Measurements from ENCODE around the gene BET1.

BET1 gene

GRCh38 chr7:93958216-93958615 is 45.9 kb downstream of the BET1 start:
- H3K4me2 ChIP-seq (ENCODE audit: insufficient read depth, low read length) = no peak overlapping the region
- no peak for TF ChIP-seq CTCF (IDR thresholded peaks at IDR 0.05; ENCODE audit: borderline replicate concordance, extremely low read depth, low read length, poor library complexity, severe bottlenecking)
- H3K9ac ChIP-seq (ENCODE audit: low read depth, low read length) = no peak overlapping the region
- no peaks in the 10 kb centered on the region for H3K27me3 ChIP-seq (ENCODE audit: insufficient read depth, low read length, poor library complexity)
- no peaks in the 10 kb centered on the region for H3K9me3 ChIP-seq (ENCODE audit: insufficient read depth, low read length, severe bottlenecking)
- no peaks in the 10 kb centered on the region for H3K4me1 ChIP-seq (ENCODE audit: insufficient read depth, low read length)
- no peak overlapping the region for H3K27ac ChIP-seq (ENCODE audit: low read length)
- H2AFZ ChIP-seq (ENCODE audit: low read depth, low read length) = no peak overlapping the region
- H3K79me2 ChIP-seq (ENCODE audit: insufficient read depth, low read length) = no peaks in the 10 kb centered on the region
- H3K36me3 ChIP-seq (ENCODE audit: insufficient read depth, low read length) = no peaks in the 10 kb centered on the region
- DNase-seq (no peak), ATAC-seq (ENCODE audit: insufficient read depth, low read depth) (no peak)
- no peaks in the 10 kb centered on the region for H4K20me1 ChIP-seq (ENCODE audit: insufficient read depth, low read length)
- no peak overlapping the region for H3K4me3 ChIP-seq (ENCODE audit: low read depth in 1 of 2, low read length in 2 of 2)

GRCh38 chr7:93957767-93958166 is 46.4 kb downstream of the BET1 start:
- Histone ChIP-seq H2AFZ (ENCODE audit: low read depth, low read length) (no peak overlapping the region), H3K4me2 (ENCODE audit: insufficient read depth, low read length) (no peak overlapping the region), H3K27ac (ENCODE audit: low read length) (no peak overlapping the region), H3K79me2 (ENCODE audit: insufficient read depth, low read length) (no peaks in the 10 kb centered on the region), H3K9me3 (ENCODE audit: insufficient read depth, low read length, severe bottlenecking) (no peaks in the 10 kb centered on the region), H3K27me3 (ENCODE audit: insufficient read depth, low read length, poor library complexity) (no peaks in the 10 kb centered on the region), H3K4me3 (ENCODE audit: low read depth in 1 of 2, low read length in 2 of 2) (no peak overlapping the region), H3K36me3 (ENCODE audit: insufficient read depth, low read length) (no peaks in the 10 kb centered on the region), H3K4me1 (ENCODE audit: insufficient read depth, low read length) (no peaks in the 10 kb centered on the region), H4K20me1 (ENCODE audit: insufficient read depth, low read length) (no peaks in the 10 kb centered on the region), H3K9ac (ENCODE audit: low read depth, low read length) (no peak overlapping the region)
- TF ChIP-seq CTCF (IDR thresholded peaks at IDR 0.05; ENCODE audit: borderline replicate concordance, extremely low read depth, low read length, poor library complexity, severe bottlenecking) (no peak), EZH2 (IDR thresholded peaks at IDR 0.05; ENCODE audit: borderline replicate concordance, low read depth, low read length, severe bottlenecking) (no peak)
- DNase-seq (no peak), ATAC-seq (ENCODE audit: insufficient read depth, low read depth) (no peak)

GRCh38 chr7:93955304-93955703 is 48.9 kb downstream of the BET1 start:
- DNase-seq (no peak), ATAC-seq (ENCODE audit: insufficient read depth, low read depth) (no peak)
- Histone ChIP-seq H3K36me3 (ENCODE audit: insufficient read depth, low read length) (no peaks in the 10 kb centered on the region), H3K27me3 (ENCODE audit: insufficient read depth, low read length, poor library complexity) (no peaks in the 10 kb centered on the region), H3K4me2 (ENCODE audit: insufficient read depth, low read length) (no peak overlapping the region), H3K9me3 (ENCODE audit: insufficient read depth, low read length, severe bottlenecking) (no peaks in the 10 kb centered on the region), H3K79me2 (ENCODE audit: insufficient read depth, low read length) (no peaks in the 10 kb centered on the region), H4K20me1 (ENCODE audit: insufficient read depth, low read length) (no peaks in the 10 kb centered on the region), H3K27ac (ENCODE audit: low read length) (no peak overlapping the region), H2AFZ (ENCODE audit: low read depth, low read length) (no peak overlapping the region), H3K9ac (ENCODE audit: low read depth, low read length) (no peak overlapping the region), H3K4me1 (ENCODE audit: insufficient read depth, low read length) (no peaks in the 10 kb centered on the region), H3K4me3 (ENCODE audit: low read depth in 1 of 2, low read length in 2 of 2) (no peak overlapping the region)
- TF ChIP-seq CTCF (IDR thresholded peaks at IDR 0.05; ENCODE audit: borderline replicate concordance, extremely low read depth, low read length, poor library complexity, severe bottlenecking) (no peak), EZH2 (IDR thresholded peaks at IDR 0.05; ENCODE audit: borderline replicate concordance, low read depth, low read length, severe bottlenecking) (no peak)

GRCh38 chr7:93949423-93949822 is 54.7 kb downstream of the BET1 start:
- Histone ChIP-seq H3K9me3 (ENCODE audit: insufficient read depth, low read length, severe bottlenecking) (no peaks in the 10 kb centered on the region), H2AFZ (ENCODE audit: low read depth, low read length) (no peak overlapping the region), H3K36me3 (ENCODE audit: insufficient read depth, low read length) (no peaks in the 10 kb centered on the region), H3K27me3 (ENCODE audit: insufficient read depth, low read length, poor library complexity) (no peaks in the 10 kb centered on the region), H3K79me2 (ENCODE audit: insufficient read depth, low read length) (no peaks in the 10 kb centered on the region), H3K4me3 (ENCODE audit: low read depth in 1 of 2, low read length in 2 of 2) (no peak overlapping the region), H3K9ac (ENCODE audit: low read depth, low read length) (no peak overlapping the region), H3K27ac (ENCODE audit: low read length) (no peak overlapping the region), H3K4me2 (ENCODE audit: insufficient read depth, low read length) (no peak overlapping the region), H3K4me1 (ENCODE audit: insufficient read depth, low read length) (no peaks in the 10 kb centered on the region), H4K20me1 (ENCODE audit: insufficient read depth, low read length) (no peaks in the 10 kb centered on the region)
- ATAC-seq (ENCODE audit: insufficient read depth, low read depth) (no peak), DNase-seq (no peak)
- TF ChIP-seq EZH2 (IDR thresholded peaks at IDR 0.05; ENCODE audit: borderline replicate concordance, low read depth, low read length, severe bottlenecking) (no peak), CTCF (IDR thresholded peaks at IDR 0.05; ENCODE audit: borderline replicate concordance, extremely low read depth, low read length, poor library complexity, severe bottlenecking) (no peak)
